Sigmoid colon (tissue), 4 donors: Measurements from ENCODE around the gene TMEM11.

Experiments used
- CTCF ChIP-seq, 4 experiments: fragments of 450-650 bp in 3 of 4; fragments of 200-600 bp in 1 of 4; IDR thresholded peaks; one replicate each; pipeline ENCODE4 v1.5.1; 2016 to 2019; ENCODE audit warnings: antibody characterized with exemption in 4 of 4, mild to moderate bottlenecking in 3 of 4, moderate library complexity in 2 of 4
- POLR2A ChIP-seq, 2 donors: fragments of 450-650 bp; IDR thresholded peaks; one replicate each; pipeline ENCODE4 v1.6.1; 2016; ENCODE audit warnings: antibody characterized with exemption in 2 of 2, mild to moderate bottlenecking in 2 of 2, moderate library complexity in 2 of 2
- POLR2AphosphoS5 ChIP-seq, 4 donors: sonication (generic); formaldehyde crosslinking; IDR thresholded peaks; one replicate each; pipeline ENCODE4 v1.6.1; 2017; ENCODE audit warnings: antibody characterized with exemption in 4 of 4

GRCh38 chr17:21250854-21251253, 36.9 kb upstream of the TMEM11 start:
- no peak for TF ChIP-seq POLR2AphosphoS5 (IDR thresholded peaks at IDR 0.05)
- no peak for TF ChIP-seq CTCF (IDR thresholded peaks at IDR 0.05)
- TF ChIP-seq POLR2A (IDR thresholded peaks at IDR 0.05), result no peak
